GM23248 (cell line): ENCODE measurements around the gene WDR7. TPM values are rescaled to one million over a fixed set of nuclear protein-coding genes. Genes with fewer than 3 reads are reported as not detected.

Experiments used
- DNase-seq: peaks from one replicate; pipeline ENCODE4 v3.0.0-alpha.2; 2015
- H2AFZ ChIP-seq: fragments of 200-600 bp; sonication (generic); 2 replicates; pipeline ENCODE4 v1.6.1; 2016; ENCODE audit warnings: antibody characterized with exemption
- H3F3A ChIP-seq: fragments of 200-600 bp; sonication (generic); 2 replicates; pipeline ENCODE4 v1.6.1; 2016; ENCODE audit warnings: mild to moderate bottlenecking, antibody characterized with exemption, mixed run types; ENCODE audit not compliant: insufficient read depth
- H3K27ac ChIP-seq: fragments of 200-600 bp; sonication (generic); 2 replicates; pipeline ENCODE4 v1.5.1; 2016; ENCODE audit warnings: mild to moderate bottlenecking
- H3K27me3 ChIP-seq: fragments of 200-600 bp; sonication (generic); replicated peaks from 2 replicates; pipeline ENCODE4 v1.6.1; 2016; ENCODE audit warnings: mild to moderate bottlenecking; ENCODE audit not compliant: insufficient read depth
- H3K36me3 ChIP-seq: fragments of 200-600 bp; sonication (generic); 2 replicates; pipeline ENCODE4 v1.6.1; 2016; ENCODE audit warnings: low read depth, mild to moderate bottlenecking
- H3K4me1 ChIP-seq: fragments of 200-600 bp; sonication (generic); 2 replicates; pipeline ENCODE4 v1.6.1; 2016; ENCODE audit warnings: mild to moderate bottlenecking; ENCODE audit not compliant: insufficient read depth
- H3K4me2 ChIP-seq: fragments of 200-600 bp; sonication (generic); one replicate; pipeline ENCODE4 v1.6.1; 2016; ENCODE audit warnings: mild to moderate bottlenecking; ENCODE audit not compliant: unreplicated experiment
- H3K4me3 ChIP-seq: fragments of 200-600 bp; sonication (generic); 2 replicates; pipeline ENCODE4 v1.5.1; 2016; ENCODE audit warnings: mild to moderate bottlenecking
- H3K79me2 ChIP-seq: fragments of 200-600 bp; sonication (generic); 2 replicates; pipeline ENCODE4 v1.6.1; 2016; ENCODE audit warnings: mild to moderate bottlenecking; ENCODE audit not compliant: insufficient read depth
- H3K9ac ChIP-seq: fragments of 200-600 bp; sonication (generic); 2 replicates; pipeline ENCODE4 v1.6.1; 2016; ENCODE audit warnings: mild to moderate bottlenecking
- H3K9me2 ChIP-seq: fragments of 200-600 bp; sonication (generic); 2 replicates; pipeline ENCODE4 v1.6.1; 2016; ENCODE audit warnings: mixed run types, mild to moderate bottlenecking, moderate library complexity; ENCODE audit not compliant: insufficient read depth
- H3K9me3 ChIP-seq: fragments of 200-600 bp; sonication (generic); one replicate; pipeline ENCODE4 v1.6.1; 2017; ENCODE audit warnings: low read depth
- H4K20me1 ChIP-seq: fragments of 200-600 bp; sonication (generic); 2 replicates; pipeline ENCODE4 v1.6.0; 2016; ENCODE audit not compliant: insufficient read depth
- EZH2 ChIP-seq: fragments of 200-600 bp; sonication (generic); IDR thresholded peaks from 2 replicates; pipeline ENCODE4 v1.6.1; 2018; ENCODE audit warnings: antibody characterized with exemption, mild to moderate bottlenecking; ENCODE audit not compliant: insufficient read depth, poor library complexity, severe bottlenecking
- EZH2phosphoT487 ChIP-seq: fragments of 200-600 bp; sonication (generic); IDR thresholded peaks from 2 replicates; pipeline ENCODE4 v1.6.1; 2018; ENCODE audit warnings: antibody characterized with exemption, moderate library complexity, mild to moderate bottlenecking, low read depth; ENCODE audit not compliant: insufficient read depth
- WGBS, 2 experiments: methylation state at CpG; one replicate each; pipeline ENCODE4 v1.1.6; 2015 to 2017; ENCODE audit warnings: low lambda C conversion rate in 2 of 2, low coverage in 1 of 2; ENCODE audit errors: missing lambda C conversion rate in 2 of 2; 5-methylcytosine and 5-hydroxymethylcytosine counted together
- in situ Hi-C: fragments of 300-500 bp; cut with MboI; formaldehyde crosslinking; loops from 2 replicates; pipeline ENCODE4 v1.15.0; 2020
- polyA plus RNA-seq: library from polyadenylated mRNA; unstranded; fragments of >200 nt; fragmentation: Nextera tagmentation; extraction: Ambion mirVana; gene quantifications from 2 replicates; pipeline ENCODE4 v1.2.1, GENCODE V29; 2016
- total RNA-seq: library from RNA; depleted of rRNA; stranded (reverse); fragments of >200 nt; shearing (Covaris generic); gene quantifications from 2 replicates; pipeline ENCODE4 v1.2.3, GENCODE V29; 2014

The WDR7 gene
- total and polyA plus RNA-seq, 2 experiments from 2014 or later, result 6.7 to 8.3 TPM

DNA sequence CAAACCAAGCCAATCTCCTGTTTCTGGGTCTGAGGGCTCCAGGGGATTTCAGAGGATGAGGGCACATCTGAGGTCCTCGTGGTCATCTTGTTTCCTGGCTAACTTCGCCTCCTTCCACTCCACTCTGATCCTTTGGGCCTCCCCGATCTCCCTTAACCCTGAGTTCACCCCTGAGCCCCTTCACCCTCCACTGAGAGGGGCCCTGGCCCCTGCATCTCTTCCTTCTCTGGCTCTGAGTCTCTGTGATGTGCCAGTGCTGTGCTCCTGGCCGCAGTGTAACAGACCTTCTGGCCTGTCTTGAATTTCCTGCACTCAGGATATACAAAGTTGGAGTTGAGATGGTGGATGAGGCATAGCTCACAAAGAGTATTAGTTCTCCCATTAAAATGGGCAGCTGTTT lies 411.0 kb downstream of the WDR7 start:
- DNase-seq, result no peak
- Histone ChIP-seq H2AFZ (no peak overlapping the region), H4K20me1 (no peaks in the 10 kb centered on the region), H3F3A (no peaks in the 10 kb centered on the region), H3K27me3 (no peaks in the 10 kb centered on the region), H3K9me2 (no peaks in the 10 kb centered on the region), H3K36me3 (no peaks in the 10 kb centered on the region), H3K27ac (no peak overlapping the region), H3K9me3 (no peaks in the 10 kb centered on the region), H3K4me2 (no peak overlapping the region), H3K4me3 (no peak overlapping the region), H3K79me2 (no peaks in the 10 kb centered on the region), H3K9ac (no peak overlapping the region), H3K4me1 (no peaks in the 10 kb centered on the region)
- in situ Hi-C loops, result no loop called here
- TF ChIP-seq EZH2phosphoT487 (no peak), EZH2 (no peak)
- 44 to 53% methylated on average over 4 of the region's 4 CpGs for WGBS, 2 experiments

DNA sequence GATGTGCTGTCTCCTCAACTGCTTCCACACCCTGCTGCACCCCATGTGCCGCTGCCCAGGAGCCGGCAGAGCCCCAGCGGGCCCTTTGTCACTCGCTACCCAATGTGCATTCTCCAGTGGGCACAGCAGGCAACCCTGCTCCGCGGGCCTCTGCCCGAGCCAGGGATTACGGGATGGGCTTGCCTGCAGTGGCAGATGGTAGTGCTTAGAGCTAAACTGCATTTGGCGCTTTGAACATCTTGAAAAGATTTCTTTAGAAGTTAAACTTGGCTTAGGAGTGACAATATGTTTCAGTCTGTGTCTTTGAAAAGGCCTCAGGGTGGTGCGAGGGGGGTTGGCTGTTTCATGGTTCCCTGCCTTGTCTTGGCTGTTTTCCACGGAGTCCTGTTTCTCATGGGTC lies 411.7 kb downstream of the WDR7 start:
- WGBS, 2 experiments, result 2% methylated on average over 11 of the region's 11 CpGs
- Histone ChIP-seq H3K9ac (no peak overlapping the region), H2AFZ (no peak overlapping the region), H3K4me3 (no peak overlapping the region), H3K4me1 (no peaks in the 10 kb centered on the region), H3K27ac (no peak overlapping the region), H3K36me3 (no peaks in the 10 kb centered on the region), H3K4me2 (no peak overlapping the region), H3K9me3 (no peaks in the 10 kb centered on the region), H3K9me2 (no peaks in the 10 kb centered on the region), H3K27me3 (no peaks in the 10 kb centered on the region), H3F3A (no peaks in the 10 kb centered on the region), H3K79me2 (no peaks in the 10 kb centered on the region), H4K20me1 (no peaks in the 10 kb centered on the region)
- DNase-seq, result no peak
- TF ChIP-seq EZH2, result no peak
- no peak for TF ChIP-seq EZH2phosphoT487
- in situ Hi-C loops, result no loop called here

DNA sequence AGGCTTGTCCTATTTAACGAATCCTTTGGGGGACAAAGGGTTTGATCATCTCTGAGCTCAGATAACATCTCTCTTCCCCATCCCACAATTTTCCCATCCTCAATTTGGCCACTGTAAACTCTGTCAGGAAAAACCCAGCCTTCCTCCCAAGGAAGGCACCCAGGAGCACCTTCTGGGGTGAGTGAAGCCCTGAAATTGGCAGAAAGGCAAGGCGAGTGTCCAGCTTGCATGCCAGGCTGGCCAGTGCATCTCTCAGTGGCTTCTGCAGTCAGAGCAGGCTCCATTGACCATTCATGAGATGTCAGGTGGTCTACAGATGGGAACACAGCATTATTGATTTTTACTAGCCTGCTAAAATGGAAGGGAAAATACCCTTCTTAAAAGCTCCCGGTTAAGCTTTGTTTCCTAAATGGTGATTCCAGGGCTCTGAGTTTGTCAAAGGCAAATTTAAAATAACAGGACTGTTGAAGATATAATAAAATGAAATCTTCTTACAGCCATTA lies 412.5 kb downstream of the WDR7 start:
- Histone ChIP-seq H3K79me2 (no peaks in the 10 kb centered on the region), H3K4me3 (no peak overlapping the region), H3K36me3 (no peaks in the 10 kb centered on the region), H4K20me1 (no peaks in the 10 kb centered on the region), H3K9ac (no peak overlapping the region), H3K4me1 (no peaks in the 10 kb centered on the region), H3K27ac (no peak overlapping the region), H2AFZ (no peak overlapping the region), H3K9me3 (no peaks in the 10 kb centered on the region), H3F3A (no peaks in the 10 kb centered on the region), H3K4me2 (no peak overlapping the region), H3K9me2 (no peaks in the 10 kb centered on the region), H3K27me3 (no peaks in the 10 kb centered on the region)
- WGBS, 2 experiments, result 25 to 30% methylated on average over 3 of the region's 3 CpGs
- no peak for DNase-seq
- TF ChIP-seq EZH2phosphoT487 (no peak), EZH2 (no peak)
- in situ Hi-C loops, result no loop called here

DNA sequence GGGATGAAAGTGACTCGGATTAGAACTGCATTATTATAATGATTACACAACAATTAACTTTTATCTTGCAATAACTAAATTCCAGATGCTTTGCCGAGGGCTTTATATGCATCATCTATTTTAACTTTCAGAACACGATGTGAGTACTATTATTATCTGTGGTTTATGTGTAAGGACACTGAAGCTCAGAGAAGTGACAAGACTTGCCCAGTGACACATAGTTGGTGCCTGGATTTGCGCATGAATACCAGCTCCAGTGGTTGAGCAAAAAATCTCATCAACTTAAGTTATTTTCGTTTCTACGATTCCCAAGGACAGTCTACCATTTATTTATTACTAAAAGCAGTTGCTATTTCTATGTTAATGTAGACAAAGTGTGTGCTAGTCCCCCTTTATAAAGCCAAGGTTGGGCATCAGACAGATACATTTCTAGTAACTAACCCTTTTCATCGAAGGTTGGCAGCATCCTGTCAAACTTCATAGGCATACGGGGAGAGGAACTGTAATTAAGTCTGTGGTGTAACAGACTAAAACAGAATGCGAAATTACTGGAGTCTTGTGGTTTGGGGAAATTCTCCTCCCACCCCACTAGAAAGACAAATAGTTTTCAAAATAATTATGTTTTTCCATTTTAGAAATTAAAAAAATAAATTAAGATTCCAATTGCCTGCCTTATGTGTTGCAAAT lies 422.5 kb downstream of the WDR7 start:
- Histone ChIP-seq H3K4me3 (no peak overlapping the region), H2AFZ (no peak overlapping the region), H3K9me3 (no peaks in the 10 kb centered on the region), H3K27ac (no peak overlapping the region), H3K4me1 (no peaks in the 10 kb centered on the region), H3K4me2 (no peak overlapping the region), H3K9me2 (no peaks in the 10 kb centered on the region), H3F3A (no peaks in the 10 kb centered on the region), H3K79me2 (no peaks in the 10 kb centered on the region), H4K20me1 (no peaks in the 10 kb centered on the region), H3K36me3 (no peaks in the 10 kb centered on the region), H3K9ac (no peak overlapping the region), H3K27me3 (no peaks in the 10 kb centered on the region)
- WGBS, 2 experiments, result 26 to 28% methylated on average over 9 of the region's 9 CpGs
- no peak for DNase-seq
- no peak for TF ChIP-seq EZH2
- no peak for TF ChIP-seq EZH2phosphoT487
- in situ Hi-C loops, result no loop called here
